Measurements from ENCODE around the gene GAREM1.

The GAREM1 gene

DNA sequence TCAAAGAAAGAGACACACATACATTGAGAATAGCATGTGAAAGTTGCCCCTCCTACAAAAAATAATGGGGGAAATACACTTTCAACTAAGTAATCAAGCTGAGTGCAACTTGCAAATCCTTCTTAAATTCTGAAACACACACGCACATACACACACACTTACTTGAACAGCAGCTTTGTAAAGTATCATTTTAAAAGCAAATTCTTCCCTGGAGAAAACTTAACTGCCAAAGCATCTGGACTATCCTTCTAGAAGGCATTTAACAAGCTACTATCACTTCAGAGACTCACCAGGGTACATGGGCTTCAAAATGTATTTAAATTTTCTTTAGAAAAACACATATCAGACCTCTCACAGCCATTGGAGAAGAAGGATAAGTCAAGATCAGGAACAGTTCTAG is 15.3 kb downstream of the GAREM1 start:
- DNase-seq: no peak

DNA sequence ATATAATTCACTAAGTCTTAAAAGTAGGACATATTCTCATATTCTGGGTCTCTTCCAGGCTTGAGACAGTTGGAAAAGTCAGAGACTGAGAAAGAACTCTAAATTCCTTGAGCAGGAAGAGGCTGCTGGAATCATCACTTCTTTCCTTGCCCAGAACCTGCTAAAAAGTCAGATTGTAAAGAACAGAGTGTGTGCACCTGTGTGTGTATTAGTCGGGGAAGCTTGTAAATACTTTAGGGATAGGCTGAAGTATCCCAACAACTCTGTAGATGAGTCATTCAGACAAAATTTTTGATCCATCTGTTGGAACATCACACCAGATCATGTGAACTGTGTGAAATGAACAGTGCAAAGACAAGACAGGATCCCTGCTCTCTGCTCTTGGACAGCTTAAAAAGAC is 16.1 kb downstream of the GAREM1 start:
- DNase-seq: no peak

- DNase-seq: no peak
Observed at GRCh38 chr18:32450874-32451273, 19.8 kb downstream of the GAREM1 start.

- DNase-seq: no peak
Observed at GRCh38 chr18:32450026-32450691, 20.5 kb downstream of the GAREM1 start.

GRCh38 chr18:32446780-32447179 is 23.9 kb downstream of the GAREM1 start:
- DNase-seq: peak; percentile 58

DNA sequence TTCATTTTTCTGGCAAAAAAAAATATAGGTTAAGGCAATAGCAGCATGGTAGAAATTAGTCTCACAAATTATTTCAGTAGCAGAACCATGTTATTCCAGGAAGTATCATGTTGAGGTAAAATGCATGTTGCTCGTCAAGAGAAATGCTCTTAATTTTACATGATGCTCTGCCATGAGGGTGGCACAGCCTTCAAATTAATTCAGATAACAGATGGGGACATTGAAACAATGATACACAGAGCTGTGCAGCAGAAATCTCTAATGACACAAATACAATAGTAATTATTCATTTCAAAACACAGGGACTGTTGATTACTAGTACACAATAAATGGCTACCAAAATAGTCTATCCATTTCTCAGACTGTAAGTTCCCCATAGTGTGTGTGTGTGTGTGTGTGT is 24.8 kb downstream of the GAREM1 start:
- DNase-seq: no peak

- no peak for DNase-seq
Observed at GRCh38 chr18:32443706-32444215, 26.9 kb downstream of the GAREM1 start.

DNA sequence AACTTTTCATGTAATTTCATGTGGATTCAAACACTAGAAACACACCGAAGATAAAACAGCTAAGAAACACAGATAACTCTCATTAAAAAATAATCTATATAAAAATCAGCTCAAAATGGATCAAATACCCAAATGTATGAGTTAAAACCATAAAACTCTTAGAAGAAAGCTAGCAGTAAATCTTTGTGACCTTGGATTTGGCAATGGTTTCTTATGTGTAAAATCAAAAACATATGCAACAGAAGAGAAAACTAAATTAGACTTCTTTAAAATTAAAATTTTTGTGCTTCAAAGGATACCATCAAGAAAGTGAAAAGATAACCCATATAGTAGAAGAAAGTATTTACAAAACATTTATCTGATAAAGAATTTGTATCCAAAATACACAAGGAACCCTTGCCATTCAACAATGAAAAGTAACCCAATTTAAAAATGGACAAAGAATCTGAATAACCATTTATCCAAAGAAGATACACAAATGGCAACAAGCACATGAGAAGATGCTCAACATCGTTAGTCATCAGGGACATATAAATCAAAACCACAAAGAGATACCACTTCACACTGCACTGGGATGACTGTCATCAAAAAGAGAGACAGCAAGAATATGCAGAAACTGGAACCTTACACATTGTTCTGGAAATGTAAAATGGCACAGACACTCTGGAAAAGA is 27.5 kb downstream of the GAREM1 start:
- DNase-seq: no peak

- no peak for DNase-seq
Observed at GRCh38 chr18:32442575-32442974, 28.1 kb downstream of the GAREM1 start.

GRCh38 chr18:32441533-32441932 is 29.1 kb downstream of the GAREM1 start:
- DNase-seq: no peak

DNA sequence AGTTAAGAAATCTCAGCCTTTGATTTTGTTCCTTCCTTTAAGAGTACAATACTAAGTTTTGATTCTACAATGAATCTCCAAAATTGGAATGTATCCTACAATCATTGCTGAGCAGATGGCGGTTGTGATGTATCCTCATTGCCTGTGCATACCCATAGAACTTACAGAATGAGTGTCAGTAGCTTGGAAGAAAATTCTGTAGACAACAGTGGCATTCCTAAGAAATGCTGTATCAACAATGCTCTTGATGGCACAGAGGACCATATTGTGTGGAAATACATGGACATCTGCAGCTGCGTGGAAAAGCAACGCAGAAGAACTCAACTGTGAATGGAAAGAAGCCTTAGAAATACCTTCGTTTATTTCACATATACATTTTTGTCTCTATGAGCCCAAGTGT is 30.2 kb downstream of the GAREM1 start:
- DNase-seq: no peak

DNA sequence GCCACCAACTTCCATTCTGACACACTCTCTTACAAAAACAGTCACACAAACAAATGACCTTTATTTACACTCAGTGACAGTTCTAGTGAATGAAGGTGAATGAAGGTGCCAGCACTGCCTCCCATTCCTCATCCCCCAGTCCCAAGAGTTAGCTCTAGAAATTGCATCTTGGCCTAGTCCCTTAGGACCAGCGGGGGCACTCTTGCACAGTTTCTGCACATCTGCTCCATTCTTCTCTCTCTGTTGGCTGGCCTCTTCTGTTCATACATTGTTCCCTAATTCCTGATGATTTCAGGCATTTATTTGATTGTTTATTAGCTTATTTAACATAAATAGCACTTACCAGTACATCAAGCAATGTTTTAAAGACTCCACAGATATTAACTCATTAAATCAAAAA is 30.9 kb downstream of the GAREM1 start:
- DNase-seq: no peak

DNA sequence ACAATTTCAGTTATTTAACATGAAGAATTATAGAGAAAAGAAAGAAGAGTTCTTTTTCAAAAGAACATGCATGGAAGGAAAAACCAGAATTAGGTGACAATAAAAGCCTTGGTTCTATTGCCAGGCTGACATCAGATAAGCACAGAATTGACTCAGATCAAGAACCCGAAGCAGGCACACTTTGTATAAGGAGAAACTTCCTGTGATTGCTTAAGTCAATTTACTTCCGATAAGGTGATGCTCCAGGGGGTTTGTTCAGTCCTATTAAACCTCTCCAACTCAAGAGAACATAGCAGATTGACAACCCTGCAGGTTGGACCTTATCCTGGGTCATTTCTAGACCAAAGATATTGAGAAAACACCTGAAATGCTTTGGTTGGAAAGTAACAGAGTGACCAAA is 31.4 kb downstream of the GAREM1 start:
- no peak for DNase-seq

- no peak for DNase-seq
Observed at GRCh38 chr18:32438173-32438572, 32.5 kb downstream of the GAREM1 start.

DNA sequence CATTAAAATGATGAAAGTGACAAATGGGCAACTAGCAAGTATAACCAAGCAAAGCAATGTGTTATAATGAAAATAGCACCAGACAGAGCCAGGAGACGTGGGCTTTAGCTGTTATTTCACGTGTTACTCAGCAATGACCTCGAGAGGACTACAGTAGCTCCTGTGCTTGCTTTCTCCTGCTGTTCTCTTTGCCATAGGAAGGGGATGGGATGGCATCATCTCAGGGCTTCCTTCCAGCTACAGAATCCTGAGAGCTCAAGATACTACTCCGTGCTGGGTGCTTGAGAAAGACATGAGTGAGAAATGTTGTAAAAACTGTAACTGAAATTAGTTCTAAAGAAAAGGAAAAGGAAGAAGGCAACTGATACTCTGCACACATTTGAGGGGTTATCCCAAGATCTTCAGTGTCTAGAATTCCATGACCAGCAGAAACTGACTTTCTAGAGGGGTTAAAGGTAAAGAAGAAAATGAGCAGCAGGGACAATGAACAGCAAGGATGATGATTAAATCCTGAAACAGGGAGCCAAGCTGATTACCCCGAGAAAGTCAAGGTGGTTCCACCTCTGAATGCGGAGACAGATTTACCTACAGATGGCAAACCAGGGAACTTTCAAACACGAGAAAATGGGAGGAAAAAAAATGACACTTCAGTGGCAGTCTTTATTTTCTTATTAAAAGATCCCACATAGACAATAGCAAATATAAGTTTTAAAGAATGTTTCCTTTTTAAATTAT is 33.4 kb downstream of the GAREM1 start:
- no peak for DNase-seq

- no peak for DNase-seq
Observed at GRCh38 chr18:32435631-32436500, 34.8 kb downstream of the GAREM1 start.

DNA sequence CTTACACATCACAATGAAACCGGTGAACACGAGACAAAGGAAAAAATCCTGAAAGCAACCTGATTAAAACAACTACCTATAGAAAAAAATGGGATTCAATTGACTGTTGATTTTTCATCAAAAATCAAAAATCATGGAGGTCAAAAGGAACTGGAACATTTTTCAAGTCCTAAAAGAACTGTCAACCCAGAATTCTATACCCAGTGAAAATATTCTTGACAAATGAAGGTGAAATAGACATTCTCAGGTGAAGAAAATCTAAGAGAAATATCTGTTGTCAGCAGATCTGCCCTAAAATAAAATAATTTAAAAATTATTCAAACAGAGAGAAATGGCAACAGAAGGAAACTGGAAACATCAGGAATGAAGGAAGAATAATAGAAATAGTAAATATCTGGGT is 38.9 kb downstream of the GAREM1 start:
- DNase-seq: no peak

DNA sequence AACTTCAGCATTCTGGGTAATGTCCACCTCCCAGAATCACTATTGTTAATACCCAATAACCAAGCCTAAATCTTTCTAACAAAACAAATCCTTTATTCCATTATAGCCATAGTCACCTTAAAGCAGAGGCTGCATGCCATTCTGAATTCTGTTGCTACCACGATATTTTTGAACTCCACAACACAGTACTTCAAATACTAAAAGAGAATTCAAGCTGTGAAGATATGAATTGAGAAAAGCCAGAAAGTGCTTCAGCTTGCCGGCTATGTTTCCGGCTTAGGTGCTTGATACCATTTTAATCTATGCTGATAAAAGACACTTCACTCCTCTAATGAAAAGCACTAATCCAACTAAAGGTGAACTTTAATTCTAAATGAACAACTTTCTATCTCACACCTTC is 41.3 kb downstream of the GAREM1 start:
- DNase-seq: no peak

- DNase-seq: no peak
Observed at GRCh38 chr18:32427084-32427900, 43.4 kb downstream of the GAREM1 start.

GRCh38 chr18:32425466-32425865 is 45.2 kb downstream of the GAREM1 start:
- no peak for DNase-seq

- no peak for DNase-seq
Observed at GRCh38 chr18:32424696-32425095, 46.0 kb downstream of the GAREM1 start.

Measured in NCI-H2081 treated with DMSO at 0.1 percent for 48 hours (cell line).